GM21825 (cell line): ENCODE data around the gene CDHR4.
"Not testable (repeated sequence)": the region's sequence is repeated elsewhere in the genome, so short reads cannot be mapped to it uniquely, and the experiment has no call there.

Experiments
- ATAC-seq: cut with Tn5 transposase; IDR thresholded peaks from one replicate; pipeline ENCODE4 v1.9.1; 2021; ENCODE audit warnings: mild to moderate bottlenecking, moderate library complexity; ENCODE audit not compliant: unreplicated experiment

The CDHR4 gene, protein sequence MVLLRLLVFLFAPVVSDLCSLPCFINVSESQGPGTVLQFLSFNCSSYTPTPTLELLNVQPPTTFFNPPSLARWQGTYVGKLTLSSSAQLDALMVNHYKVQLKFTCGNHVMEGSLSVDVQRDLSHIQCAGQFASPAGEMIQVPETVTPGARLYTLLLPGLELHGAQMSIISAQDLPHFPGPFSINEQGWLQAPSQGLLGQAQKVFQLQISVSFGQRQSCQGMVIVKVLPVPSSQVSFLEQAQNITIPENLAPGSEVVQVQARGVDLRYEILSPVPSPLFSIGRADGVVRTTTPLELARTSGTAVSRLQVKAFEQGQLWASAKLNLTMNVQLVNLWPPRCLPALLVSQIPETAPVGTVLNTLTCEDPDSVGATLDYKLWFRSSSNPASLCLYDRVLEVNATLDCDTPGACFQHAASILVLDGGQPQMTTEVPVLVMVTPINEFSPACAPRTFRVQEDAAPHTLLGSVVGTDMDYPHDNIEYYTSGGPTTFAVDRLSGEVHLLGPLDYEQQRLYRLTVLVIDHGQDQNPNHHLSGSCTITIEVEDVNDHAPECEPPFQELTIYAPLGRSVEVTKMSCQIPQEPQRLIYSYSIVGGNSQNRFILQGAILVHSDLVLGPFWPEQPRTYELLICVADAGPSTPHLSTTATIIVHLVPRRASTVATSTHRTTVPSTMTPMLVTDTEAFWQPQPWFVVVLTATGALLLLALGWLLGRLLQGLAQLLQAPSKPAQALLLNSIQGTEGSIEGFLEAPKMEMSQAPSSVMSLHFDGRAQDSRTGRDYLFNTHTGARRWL

DNA sequence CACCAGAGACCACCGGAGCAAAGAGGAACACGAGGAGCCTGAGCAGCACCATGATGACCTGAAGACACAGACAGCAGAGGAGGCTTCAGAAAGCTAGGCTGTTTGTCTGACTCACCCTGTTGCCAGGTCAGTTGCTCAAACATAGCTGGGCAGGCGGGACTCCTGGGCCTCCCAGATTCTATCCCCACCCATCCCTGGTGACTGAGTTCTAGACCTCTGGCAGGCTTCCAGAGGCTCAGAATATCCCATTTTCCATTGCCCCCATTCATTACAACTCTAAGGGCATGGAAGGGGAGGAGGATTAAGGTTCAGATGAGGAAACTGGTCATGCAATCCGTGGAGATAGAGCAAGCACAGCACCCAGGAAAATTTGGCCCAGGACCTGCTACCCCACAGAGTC, at the start of gene CDHR4:
CDHR4 (minus strand) TSS at position 113 of the 400 bp plus-strand sequence; CDS start at position 52, 61 bp downstream.
- ATAC-seq: no peak

DNA sequence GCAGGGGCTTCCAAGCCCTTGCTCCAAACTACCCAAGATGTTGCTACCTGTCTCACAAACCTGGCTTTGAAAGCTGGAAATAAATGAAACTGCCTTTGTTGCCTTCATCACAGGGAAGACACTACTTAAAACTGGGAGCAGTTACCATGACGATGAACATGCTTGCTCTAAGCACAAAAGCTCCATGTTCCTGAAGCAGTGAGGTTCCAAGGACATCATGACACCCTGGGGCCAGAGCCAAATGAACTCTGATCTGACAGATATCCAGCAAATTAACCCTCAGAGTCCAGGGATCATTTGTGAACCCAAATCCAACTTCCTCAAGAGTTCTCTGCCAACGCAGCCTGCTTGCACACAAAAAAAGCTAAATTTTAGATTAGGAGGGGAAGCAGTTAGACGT, 46.0 kb upstream of the CDHR4 start:
- no peak for ATAC-seq

DNA sequence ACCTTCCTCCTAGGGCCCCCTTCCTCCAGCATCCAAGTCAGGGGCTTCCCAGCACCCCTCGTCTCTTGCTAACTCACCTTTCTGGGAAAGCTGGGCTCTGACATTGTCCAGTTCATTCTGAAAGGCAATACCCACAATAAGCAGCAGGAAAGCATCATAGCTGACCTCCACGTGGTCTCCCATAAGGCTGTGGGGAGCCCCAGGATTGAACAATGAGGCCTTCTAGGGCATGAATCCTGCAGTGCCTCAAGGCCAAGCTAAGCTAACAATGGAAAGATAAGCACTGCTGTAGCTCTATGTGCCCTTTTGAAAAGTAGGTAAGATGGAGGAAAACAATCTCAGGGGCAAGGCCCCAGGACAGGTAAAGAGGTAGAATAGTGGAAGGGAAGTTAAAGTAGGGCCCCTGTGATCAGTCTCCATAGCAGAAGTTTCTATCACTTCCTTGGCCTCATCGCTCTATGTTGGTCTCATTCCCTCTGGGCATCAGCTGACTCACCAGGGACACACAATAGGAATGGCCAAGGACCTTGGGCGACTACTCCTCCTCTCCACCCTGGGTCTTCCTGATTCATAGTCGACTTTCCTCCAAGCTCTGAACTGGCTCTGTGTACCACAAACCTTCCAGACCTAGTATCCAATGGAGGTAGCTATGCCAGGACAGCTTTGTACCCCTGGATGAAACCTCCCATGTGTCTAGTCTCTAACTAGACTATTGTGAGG, 45.0 kb upstream of the CDHR4 start:
- no peak for ATAC-seq

DNA sequence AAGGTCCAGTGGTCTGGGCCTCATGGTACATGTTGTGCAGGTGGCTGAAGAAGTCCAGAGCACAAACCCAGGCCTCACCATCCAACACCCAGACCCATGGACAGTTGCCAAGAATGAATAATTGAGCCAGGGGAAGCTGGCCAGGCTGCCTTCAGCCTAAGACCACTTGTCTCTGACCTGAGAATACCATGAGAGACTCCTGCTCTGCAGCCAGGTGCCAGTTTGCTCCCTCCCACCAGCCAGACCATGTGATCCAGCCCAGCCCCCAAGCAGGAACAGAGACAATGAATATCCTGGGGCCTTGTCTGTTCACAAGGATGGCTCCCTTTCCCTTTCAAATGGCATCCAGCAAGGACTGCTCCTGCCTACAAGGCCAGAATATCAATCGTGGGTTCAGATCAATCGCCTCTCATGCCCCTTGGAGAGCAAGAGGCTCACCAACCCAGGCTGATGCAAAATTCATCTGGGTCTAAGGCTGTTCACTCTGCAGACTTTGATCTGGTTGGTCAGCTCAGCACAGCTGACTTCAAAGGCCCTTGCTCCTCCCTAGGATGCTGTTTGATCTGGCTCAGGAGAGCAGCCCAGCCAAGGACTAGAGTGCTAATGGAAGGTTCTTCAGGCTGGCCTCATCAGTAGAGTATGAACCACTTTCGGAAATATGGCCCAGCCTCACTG, 43.3 kb upstream of the CDHR4 start:
- ATAC-seq: no peak

DNA sequence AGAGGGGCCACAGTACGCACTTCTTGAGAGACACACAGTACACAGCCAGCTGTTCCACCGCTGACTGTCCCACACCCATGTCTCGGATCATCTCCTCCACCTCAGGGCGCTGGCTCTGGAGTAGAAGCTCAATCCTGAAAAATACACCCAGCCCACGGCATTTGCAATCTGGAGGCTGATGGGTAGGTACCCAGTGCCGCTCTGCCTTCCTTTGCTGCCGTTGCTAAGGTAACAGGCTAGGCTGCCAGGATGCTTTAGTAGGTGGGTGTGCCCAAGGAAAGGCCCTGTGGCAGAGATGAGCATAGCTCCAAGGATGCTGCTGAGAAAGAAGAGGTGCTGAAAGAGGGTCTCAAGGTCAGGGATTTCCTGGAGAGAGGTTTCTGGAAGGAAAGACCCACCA, 42.1 kb upstream of the CDHR4 start:
- ATAC-seq: no peak

DNA sequence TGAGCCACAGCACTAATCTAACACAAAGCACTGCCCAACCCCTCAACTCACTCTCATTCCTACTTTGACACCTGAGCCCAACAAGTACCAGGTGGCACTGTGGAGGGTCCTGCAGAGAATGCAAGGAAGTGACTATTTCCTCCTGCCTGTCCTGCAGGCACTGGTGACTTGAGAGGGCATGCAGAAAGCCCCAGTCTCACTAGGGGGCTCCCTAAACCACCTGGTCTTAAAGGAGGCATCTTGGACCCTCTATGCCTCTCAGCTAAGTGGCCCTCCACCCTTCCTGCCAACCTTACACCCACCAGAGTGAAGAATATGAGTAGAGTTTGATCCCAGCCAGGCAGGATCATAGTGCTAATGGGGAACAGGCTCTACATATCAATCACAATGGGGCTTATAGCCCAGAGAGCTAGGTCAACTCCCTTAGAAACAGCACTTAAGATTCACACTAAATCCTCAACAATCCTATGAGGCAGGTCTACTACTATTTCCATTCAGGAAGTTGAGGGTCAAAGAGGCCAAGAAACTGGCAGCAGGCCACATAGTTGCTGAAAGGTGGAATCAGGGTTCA, 41.5 kb upstream of the CDHR4 start:
- ATAC-seq: no peak

DNA sequence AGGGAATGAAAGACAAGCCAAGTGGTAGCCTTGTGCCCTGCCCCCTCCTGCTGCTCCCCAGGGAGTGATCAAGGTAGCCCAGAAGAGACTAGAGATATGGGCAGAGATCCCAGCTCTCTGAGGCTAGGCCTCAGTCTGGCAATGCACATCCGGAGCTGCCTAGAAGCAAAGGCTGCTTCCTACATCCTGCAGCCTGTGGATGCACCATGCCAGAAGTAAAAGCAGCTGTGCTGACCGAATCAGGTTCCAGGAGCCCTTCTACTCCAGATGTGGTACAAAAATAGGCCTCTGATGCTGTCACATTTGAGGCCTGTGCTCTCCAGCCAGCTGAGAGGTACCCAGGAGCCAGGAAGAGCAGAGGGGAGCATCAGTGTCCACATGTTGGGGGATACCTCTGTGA, 40.7 kb upstream of the CDHR4 start:
- ATAC-seq: no peak

DNA sequence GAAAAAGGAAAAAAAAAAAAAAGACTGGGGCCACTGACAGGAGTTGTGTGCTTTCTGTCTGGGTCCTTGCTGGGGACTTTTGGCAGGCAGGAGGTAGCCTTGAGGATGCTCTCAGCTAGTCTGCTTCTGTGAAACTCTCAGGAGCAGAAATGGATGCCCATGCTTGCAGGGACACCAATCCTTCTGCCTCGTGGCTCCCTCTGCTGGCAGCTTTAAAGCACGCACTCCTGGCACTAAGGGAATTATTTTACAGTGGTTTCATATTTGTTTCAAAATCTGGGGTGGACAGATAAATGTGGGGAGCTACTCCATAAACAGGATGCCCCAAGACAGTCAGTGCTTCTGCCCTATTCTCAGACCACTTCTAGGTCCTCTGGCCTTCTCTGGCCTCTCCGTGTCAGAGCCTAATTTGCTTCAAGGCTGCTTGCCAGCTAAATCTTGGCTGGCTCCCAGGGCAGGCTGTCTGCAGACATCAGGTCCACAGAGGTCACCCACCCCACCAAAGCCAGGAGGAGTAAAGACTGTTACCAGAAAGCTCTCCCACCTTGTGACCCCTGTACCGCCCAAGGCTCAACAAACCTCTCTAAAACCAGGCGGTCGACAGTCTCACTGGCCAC, 39.6 kb upstream of the CDHR4 start:
- no peak for ATAC-seq

DNA sequence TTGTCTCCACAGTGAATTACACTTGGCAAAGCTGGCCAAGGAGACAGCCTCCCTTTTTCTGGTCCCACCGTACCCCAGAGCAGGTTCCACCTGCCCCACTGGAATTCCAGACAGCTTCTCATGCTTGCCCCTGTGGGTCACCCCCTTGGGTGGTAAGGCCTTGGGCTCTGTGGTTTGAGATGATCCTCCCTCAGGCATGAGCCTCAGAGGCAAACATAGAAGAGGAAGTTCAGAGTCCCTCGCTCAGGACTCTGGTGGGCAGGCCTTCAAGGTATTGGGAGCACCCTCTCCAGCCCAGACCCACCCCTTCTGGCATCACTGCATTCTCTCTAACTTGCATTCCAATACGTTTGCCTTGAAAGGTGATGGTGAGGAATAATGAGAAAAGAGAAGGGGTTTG, 31.7 kb upstream of the CDHR4 start:
- no peak for ATAC-seq

DNA sequence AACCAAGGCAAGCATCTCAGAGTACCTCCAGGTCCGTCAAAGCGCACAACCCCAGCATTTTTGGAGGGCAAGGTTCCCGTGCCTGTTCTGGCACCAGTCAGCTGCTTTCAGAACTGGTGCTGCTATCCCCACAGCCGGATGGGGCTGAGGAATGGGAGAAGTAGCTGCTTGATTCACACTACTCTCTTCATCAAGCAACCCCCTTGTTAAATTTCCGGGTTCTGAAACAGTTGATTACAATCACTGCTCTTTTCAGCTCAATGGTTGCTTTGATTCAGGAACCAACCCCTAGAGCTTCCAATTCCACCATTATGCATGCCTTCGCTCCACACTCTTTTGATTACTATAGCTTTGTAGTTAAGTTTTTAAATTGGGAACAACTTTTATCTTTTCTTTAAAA, 26.3 kb upstream of the CDHR4 start:
- ATAC-seq: no peak

DNA sequence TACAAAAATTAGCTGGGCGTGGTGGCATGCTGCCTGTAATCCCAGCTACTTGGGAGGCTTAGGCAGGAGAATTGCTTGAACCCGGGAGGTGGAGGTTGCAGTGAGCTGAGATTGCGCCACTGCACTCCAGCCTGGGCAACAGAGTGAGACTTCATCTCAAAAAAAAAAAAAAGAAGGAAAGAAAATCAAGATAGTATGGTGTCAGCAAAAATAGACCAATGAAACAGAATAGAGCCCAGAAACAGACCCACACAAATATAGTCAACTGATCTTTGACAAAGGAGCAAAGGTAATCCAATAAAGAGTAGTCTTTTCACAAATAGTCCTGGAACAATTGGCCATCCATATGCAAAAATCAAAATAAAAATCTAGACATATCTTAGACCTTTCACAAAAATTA, 23.5 kb upstream of the CDHR4 start:
- ATAC-seq: not testable (repeated sequence)

DNA sequence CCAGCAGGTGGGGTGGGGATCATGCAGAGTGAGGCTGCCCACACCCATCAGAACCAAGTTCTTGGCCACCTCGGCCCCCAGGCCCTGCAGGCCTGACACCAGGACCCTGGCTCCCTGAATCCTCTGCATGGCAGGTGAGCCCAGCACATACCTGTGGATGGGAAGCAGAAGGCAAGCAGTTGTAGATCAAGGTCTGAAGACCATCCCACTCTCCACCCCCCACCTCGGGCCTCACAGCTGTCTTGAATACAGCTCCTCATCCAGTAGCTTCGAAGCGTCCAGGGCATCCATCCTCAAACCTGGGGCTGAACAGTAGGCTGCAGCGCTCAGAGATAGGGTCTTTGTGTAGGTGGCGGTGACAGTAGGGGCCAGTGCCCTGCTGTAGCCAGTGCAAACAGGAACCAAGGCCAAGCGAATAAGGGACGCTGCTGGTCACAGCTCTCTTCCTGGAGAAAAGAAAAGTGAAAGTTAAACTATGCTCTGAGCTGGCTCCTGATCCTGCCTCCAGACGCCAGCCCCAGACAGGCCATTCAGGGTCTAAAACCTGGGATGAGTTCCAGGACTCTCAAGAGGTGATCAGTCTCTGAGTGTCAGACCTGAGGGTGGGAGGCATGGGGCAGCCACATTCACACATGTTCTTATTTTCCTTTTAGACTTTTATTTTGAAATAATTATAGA, 14.0 kb upstream of the CDHR4 start, which contains the start of gene UBA7:
UBA7 (minus strand) TSS at position 457 of the 678 bp plus-strand sequence; CDS start at position 291, 166 bp downstream.
- ATAC-seq: peak; percentile 82

DNA sequence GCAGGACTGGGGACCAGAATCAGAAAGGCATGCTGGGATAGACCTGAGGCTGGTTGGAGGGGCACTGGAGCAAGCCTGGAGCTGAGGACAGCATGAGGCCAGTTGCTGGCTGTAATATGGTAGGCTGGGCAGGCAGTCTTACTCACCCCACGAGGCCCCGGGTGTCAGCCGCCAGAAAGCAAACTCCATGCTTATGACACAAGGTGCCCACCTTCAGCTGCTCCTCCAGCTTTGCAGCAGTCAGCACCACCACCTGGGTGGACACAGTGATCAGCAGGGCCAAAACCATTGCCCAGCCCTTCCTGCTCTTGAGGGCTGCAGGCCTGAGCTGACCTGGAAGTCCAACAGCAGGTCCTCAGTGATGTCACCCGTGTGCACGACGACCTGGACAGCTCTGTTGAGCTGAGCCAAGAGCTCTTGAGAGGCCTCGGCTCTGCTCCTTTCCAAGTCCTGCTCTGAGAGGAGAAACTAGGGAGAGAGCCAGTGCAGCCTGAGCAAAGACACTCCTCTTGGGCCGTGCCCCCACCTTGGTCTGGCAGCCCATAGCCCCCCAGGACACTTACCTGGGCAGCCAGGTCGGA, 13.3 kb upstream of the CDHR4 start:
- no peak for ATAC-seq

DNA sequence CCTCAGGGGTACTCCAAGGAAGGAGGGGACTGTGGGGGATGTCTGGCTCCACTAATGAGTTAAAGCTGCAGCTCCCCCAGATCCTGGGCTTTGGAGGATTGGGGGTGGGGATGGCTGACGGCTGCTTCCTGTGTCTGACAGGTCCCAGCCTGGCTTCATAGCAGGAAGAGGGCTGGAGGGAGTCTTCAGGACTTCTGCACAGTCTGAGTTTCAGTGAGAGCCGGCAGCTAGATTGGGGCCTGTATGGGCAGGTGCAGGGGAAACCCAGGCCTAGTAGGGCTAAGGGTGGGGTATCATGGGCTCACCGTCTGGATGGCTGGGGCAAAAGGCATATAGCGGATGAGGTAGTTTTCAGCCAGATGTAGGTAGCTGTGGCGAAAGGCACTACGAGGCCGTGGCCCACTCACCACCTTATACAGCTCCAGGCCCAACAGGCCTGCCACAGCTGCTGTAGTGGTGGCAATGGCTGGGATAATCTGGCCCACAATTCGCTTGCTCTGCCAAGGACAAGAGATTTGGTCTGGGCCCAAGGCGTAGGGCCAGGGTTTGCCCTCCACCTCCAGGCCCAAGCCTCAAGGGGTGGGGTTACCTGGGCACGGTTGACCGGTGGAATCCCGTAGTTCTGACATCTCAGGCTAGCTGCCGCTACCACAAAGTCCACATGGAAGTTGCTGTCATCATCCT, 7.9 kb upstream of the CDHR4 start:
- no peak for ATAC-seq

DNA sequence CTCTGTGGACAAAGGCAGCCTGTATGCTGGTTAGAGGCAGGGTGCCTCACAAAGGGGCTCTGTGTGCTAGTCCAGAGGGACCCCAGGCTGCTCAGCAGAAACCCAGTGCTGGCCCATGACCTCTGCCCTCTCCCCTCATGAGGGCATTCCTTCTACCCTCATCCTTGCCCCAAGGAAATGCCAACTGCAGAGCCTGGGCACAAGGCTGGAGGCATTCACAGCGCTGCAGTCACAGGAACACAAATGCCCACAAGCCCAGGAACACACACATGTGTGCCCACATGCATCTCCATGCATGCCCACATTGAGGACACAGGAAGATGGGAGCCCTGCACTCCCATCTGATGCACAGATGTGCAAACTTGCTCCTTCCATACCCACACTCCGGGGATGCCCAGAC, 7.2 kb upstream of the CDHR4 start:
- no peak for ATAC-seq

DNA sequence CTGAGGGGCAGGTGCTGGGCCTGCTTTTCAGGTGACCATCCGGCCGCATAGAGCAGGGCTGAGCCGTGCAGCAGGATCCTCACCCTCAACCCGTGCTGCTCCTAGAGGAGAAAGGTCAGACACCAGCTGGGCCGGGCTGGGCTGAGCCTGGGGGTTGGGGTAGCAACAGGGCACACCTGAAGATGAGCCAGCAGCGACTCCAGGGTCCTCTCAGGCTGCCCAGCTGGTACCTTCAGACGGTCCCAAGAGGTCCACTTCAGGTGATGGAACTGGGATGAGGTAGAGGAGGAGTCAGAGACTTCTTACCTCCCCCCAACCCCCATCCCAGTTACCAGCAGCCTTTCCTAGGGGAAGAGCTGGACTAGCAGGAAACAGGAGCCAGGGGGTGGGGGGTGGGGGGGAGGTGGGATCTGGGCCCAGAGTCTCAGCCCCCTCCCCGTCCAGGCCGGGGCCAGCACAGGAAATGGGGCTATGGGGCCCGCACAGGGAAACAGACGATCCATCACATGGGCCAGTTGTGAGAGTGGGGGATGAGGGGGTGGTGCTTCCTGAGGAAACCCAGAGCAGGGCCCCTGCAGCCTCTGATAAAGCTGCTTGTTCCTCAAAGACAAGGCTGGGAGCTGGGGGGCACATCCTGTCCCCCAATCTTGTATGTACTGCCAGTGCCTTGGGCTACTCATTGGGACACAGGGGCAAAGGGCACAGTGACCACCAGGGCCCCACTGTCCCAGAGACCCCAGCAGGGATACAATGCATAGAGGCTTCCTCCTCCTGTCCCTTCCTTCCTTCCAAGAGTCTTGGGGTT, 6.4 kb upstream of the CDHR4 start:
- ATAC-seq: no peak

DNA sequence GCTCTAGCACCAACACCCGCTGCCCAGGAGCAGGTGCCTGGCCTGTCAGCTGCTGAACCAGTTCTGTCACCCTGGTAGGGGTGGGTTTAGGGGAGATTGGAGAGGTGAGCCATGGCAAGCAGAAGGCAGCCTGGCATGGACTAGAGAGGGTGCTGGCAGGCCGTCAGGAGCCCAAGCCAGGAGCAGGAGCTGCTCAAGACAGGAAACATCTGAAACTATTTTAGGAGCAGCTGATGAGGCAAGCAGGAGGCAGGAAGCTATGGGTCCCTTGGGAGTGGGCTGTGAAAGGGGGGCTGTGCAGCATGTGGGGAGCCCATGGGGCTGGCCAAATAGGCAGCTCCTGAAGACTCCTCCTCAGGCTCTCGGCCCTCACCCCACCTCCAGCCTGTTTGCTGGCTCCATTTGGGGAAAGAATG, 5.7 kb upstream of the CDHR4 start:
- ATAC-seq: no peak
